Fibroblast of lung (primary cell): Measurements from ENCODE around the gene ATP6V0A1. TPM values are rescaled to one million over a fixed set of nuclear protein-coding genes. Genes with fewer than 3 reads are reported as not detected.

Experiments used
- polyA plus RNA-seq, 2 donors: library from polyadenylated mRNA; depleted of rRNA in 1 of 2; stranded (reverse) in 1 of 2; unstranded in 1 of 2; fragments of >200 nt; gene quantifications; 2 replicates each; pipeline ENCODE4 v1.2.1, GENCODE V29; 2011 to 2012; ENCODE audit warnings: missing spikeins in 1 of 2
- total RNA-seq: library from RNA; depleted of rRNA; stranded (reverse); fragments of >200 nt; gene quantifications from 2 replicates; pipeline ENCODE4 v1.2.1, GENCODE V29; 2014

Gene ATP6V0A1
- total and polyA plus RNA-seq, 2 donors (not counting 1 experiment from before 2014, with no cell fraction given), result 26.7 to 65.7 TPM

Other genes starting within 250 kb of the ATP6V0A1 start
- gene STAT5B, start 182.5 kb upstream of the ATP6V0A1 start, total RNA-seq, result 24.4 and 25.9 TPM in 2 replicates
- 18.0 and 29.6 TPM in 2 replicates for gene STAT5B, start 182.5 kb upstream of the ATP6V0A1 start, polyA plus RNA-seq
- 26.2 and 28.4 TPM in 2 replicates for gene STAT5A, start 170.4 kb upstream of the ATP6V0A1 start, total RNA-seq
- 5.5 and 6.9 TPM in 2 replicates for gene STAT5A, start 170.4 kb upstream of the ATP6V0A1 start, polyA plus RNA-seq
- 101 and 118 TPM in 2 replicates for gene STAT3, start 70.4 kb upstream of the ATP6V0A1 start, total RNA-seq
- gene STAT3, start 70.4 kb upstream of the ATP6V0A1 start, polyA plus RNA-seq, result 60.6 and 75.0 TPM in 2 replicates
- gene CAVIN1, start 35.6 kb upstream of the ATP6V0A1 start, total RNA-seq, result 331 and 372 TPM in 2 replicates
- gene CAVIN1, start 35.6 kb upstream of the ATP6V0A1 start, polyA plus RNA-seq, result 432 and 490 TPM in 2 replicates
- gene NAGLU, start 77.4 kb downstream of the ATP6V0A1 start, total RNA-seq, result 22.3 and 31.9 TPM in 2 replicates
- 18.5 and 19.5 TPM in 2 replicates for gene NAGLU, start 77.4 kb downstream of the ATP6V0A1 start, polyA plus RNA-seq
- gene HSD17B1, start 94.0 kb downstream of the ATP6V0A1 start, total RNA-seq, result 2.1 and 2.6 TPM in 2 replicates
- 0.40 and 0.80 TPM in 2 replicates for gene HSD17B1, start 94.0 kb downstream of the ATP6V0A1 start, polyA plus RNA-seq
- 9.8 and 16.5 TPM in 2 replicates for gene COASY, start 103.3 kb downstream of the ATP6V0A1 start, total RNA-seq
- gene COASY, start 103.3 kb downstream of the ATP6V0A1 start, polyA plus RNA-seq, result 20.3 and 31.6 TPM in 2 replicates
- 32.6 and 36.2 TPM in 2 replicates for gene MLX, start 108.2 kb downstream of the ATP6V0A1 start, total RNA-seq
- gene MLX, start 108.2 kb downstream of the ATP6V0A1 start, polyA plus RNA-seq, result 49.3 and 56.1 TPM in 2 replicates
- gene PSMC3IP, start 118.9 kb downstream of the ATP6V0A1 start, total RNA-seq, result 2.3 and 4.6 TPM in 2 replicates
- 8.0 and 18.7 TPM in 2 replicates for gene PSMC3IP, start 118.9 kb downstream of the ATP6V0A1 start, polyA plus RNA-seq
- gene RETREG3, start 150.5 kb downstream of the ATP6V0A1 start, total RNA-seq, result 67.0 and 68.6 TPM in 2 replicates
- 30.0 and 37.5 TPM in 2 replicates for gene RETREG3, start 150.5 kb downstream of the ATP6V0A1 start, polyA plus RNA-seq
- gene TUBG1, start 150.8 kb downstream of the ATP6V0A1 start, total RNA-seq, result 12.8 and 16.7 TPM in 2 replicates
- 60.0 and 124 TPM in 2 replicates for gene TUBG1, start 150.8 kb downstream of the ATP6V0A1 start, polyA plus RNA-seq
- 6.9 and 11.6 TPM in 2 replicates for gene TUBG2, start 200.4 kb downstream of the ATP6V0A1 start, total RNA-seq
- gene TUBG2, start 200.4 kb downstream of the ATP6V0A1 start, polyA plus RNA-seq, result 13.1 and 13.5 TPM in 2 replicates
- gene PLEKHH3, start 218.1 kb downstream of the ATP6V0A1 start, total RNA-seq, result 19.3 and 24.6 TPM in 2 replicates
- 2.3 and 3.0 TPM in 2 replicates for gene PLEKHH3, start 218.1 kb downstream of the ATP6V0A1 start, polyA plus RNA-seq
- gene CCR10, start 223.0 kb downstream of the ATP6V0A1 start, total RNA-seq, result 1.3 and 2.6 TPM in 2 replicates
- 0.87 and 2.5 TPM in 2 replicates for gene CCR10, start 223.0 kb downstream of the ATP6V0A1 start, polyA plus RNA-seq
- gene CNTNAP1, start 223.7 kb downstream of the ATP6V0A1 start, total RNA-seq, result 20.5 and 40.1 TPM in 2 replicates
- 39.4 and 39.5 TPM in 2 replicates for gene CNTNAP1, start 223.7 kb downstream of the ATP6V0A1 start, polyA plus RNA-seq